DND-41 (cell line): Measurements from ENCODE around the gene DNAJB13.

ENCODE experiments used
- ATAC-seq: fragments of 200-7000 bp; cut with Tn5 transposase; 3 replicates; pipeline ENCODE4 v1.9.1; 2021; ENCODE audit warnings: low read depth; ENCODE audit not compliant: insufficient read depth
- DNase-seq: peaks from one replicate; pipeline ENCODE4 v3.0.0-alpha.2; 2020
- H2AFZ ChIP-seq: 2 replicates; pipeline ENCODE4 v1.6.0; 2012; ENCODE audit warnings: low read depth, low read length
- H3K27ac ChIP-seq: 2 replicates; pipeline ENCODE4 v1.5.1; 2012; ENCODE audit warnings: low read length, inconsistent platforms
- H3K27me3 ChIP-seq: fragments of 200-600 bp; sonication (generic); 2 replicates; pipeline ENCODE4 v1.6.0; 2012; ENCODE audit warnings: low read length, mild to moderate bottlenecking, inconsistent platforms; ENCODE audit not compliant: insufficient read depth, poor library complexity
- H3K36me3 ChIP-seq: 2 replicates; pipeline ENCODE4 v1.5.1; 2012; ENCODE audit warnings: low read length, inconsistent platforms; ENCODE audit not compliant: insufficient read depth
- H3K4me1 ChIP-seq: 2 replicates; pipeline ENCODE4 v1.5.1; 2012; ENCODE audit warnings: mild to moderate bottlenecking, low read length; ENCODE audit not compliant: insufficient read depth
- H3K4me2 ChIP-seq: 2 replicates; pipeline ENCODE4 v1.6.0; 2012; ENCODE audit warnings: mild to moderate bottlenecking, moderate library complexity, low read length, inconsistent platforms; ENCODE audit not compliant: insufficient read depth
- H3K4me3 ChIP-seq, 2 experiments: fragments of 200-600 bp in 1 of 2; shearing (Covaris generic) in 1 of 2; 2 replicates each; pipeline ENCODE4 v1.5.1; 2012 to 2016; ENCODE audit warnings: inconsistent platforms in 2 of 2, low read length in 2 of 2, mild to moderate bottlenecking in 2 of 2, low read depth in 1 of 2, moderate library complexity in 1 of 2
- H3K79me2 ChIP-seq: 2 replicates; pipeline ENCODE4 v1.6.0; 2012; ENCODE audit warnings: low read length, inconsistent platforms; ENCODE audit not compliant: insufficient read depth
- H3K9ac ChIP-seq: 2 replicates; pipeline ENCODE4 v1.6.0; 2012; ENCODE audit warnings: low read depth, mild to moderate bottlenecking, inconsistent platforms, low read length, moderate library complexity
- H3K9me3 ChIP-seq: 2 replicates; pipeline ENCODE4 v1.5.1; 2012; ENCODE audit warnings: low read length, moderate library complexity, mild to moderate bottlenecking, inconsistent platforms; ENCODE audit not compliant: insufficient read depth, severe bottlenecking
- H4K20me1 ChIP-seq: 2 replicates; pipeline ENCODE4 v1.6.0; 2012; ENCODE audit warnings: low read length; ENCODE audit not compliant: insufficient read depth
- CTCF ChIP-seq: IDR thresholded peaks from 2 replicates; pipeline ENCODE4 v1.5.1; 2012; ENCODE audit warnings: borderline replicate concordance, low read length, moderate library complexity, mild to moderate bottlenecking; ENCODE audit not compliant: poor library complexity, severe bottlenecking; ENCODE audit errors: extremely low read depth
- EZH2 ChIP-seq: IDR thresholded peaks from 3 replicates; pipeline ENCODE4 v1.6.1; 2012; ENCODE audit warnings: borderline replicate concordance, low read depth, mild to moderate bottlenecking, moderate library complexity, low read length, inconsistent platforms; ENCODE audit not compliant: severe bottlenecking

The DNAJB13 gene

GRCh38 chr11:73972620-73973449 is 22.0 kb downstream of the DNAJB13 start:
- TF ChIP-seq EZH2: no peak
- no peak for TF ChIP-seq CTCF
- H4K20me1 ChIP-seq: peaks cover 19% of the 10 kb centered on the region
- H3K27me3 ChIP-seq: no peaks in the 10 kb centered on the region
- H3K4me1 ChIP-seq: peaks cover 22% of the 10 kb centered on the region
- ATAC-seq: no peak
- no peak overlapping the region for H3K4me3 ChIP-seq
- no peak overlapping the region for H2AFZ ChIP-seq
- no peak overlapping the region for H3K27ac ChIP-seq
- no peaks in the 10 kb centered on the region for H3K79me2 ChIP-seq
- no peak overlapping the region for H3K4me2 ChIP-seq
- DNase-seq: no peak
- H3K36me3 ChIP-seq: peaks cover 40% of the 10 kb centered on the region
- no peak overlapping the region for H3K9ac ChIP-seq
- no peaks in the 10 kb centered on the region for H3K9me3 ChIP-seq

- Histone ChIP-seq H3K36me3 (peaks cover 59% of the 10 kb centered on the region), H3K27ac (no peak overlapping the region), H3K27me3 (no peaks in the 10 kb centered on the region), H2AFZ (no peak overlapping the region), H4K20me1 (peaks cover 27% of the 10 kb centered on the region), H3K9ac (no peak overlapping the region), H3K4me3 (no peak overlapping the region), H3K79me2 (peaks cover 7% of the 10 kb centered on the region; the same call in 1 of the 2 replicates), H3K4me1 (peaks cover 42% of the 10 kb centered on the region), H3K4me2 (no peak overlapping the region), H3K9me3 (no peaks in the 10 kb centered on the region)
- no peak for ATAC-seq
- TF ChIP-seq EZH2: no peak
- no peak for TF ChIP-seq CTCF
- DNase-seq: no peak
These were observed 24.0 kb downstream of the DNAJB13 start for GRCh38 chr11:73974604-73975478.

- no peak for TF ChIP-seq CTCF
- H3K4me3 ChIP-seq: no peak overlapping the region
- peaks cover 43% of the 10 kb centered on the region for H3K4me1 ChIP-seq
- H3K9me3 ChIP-seq: no peaks in the 10 kb centered on the region
- H3K9ac ChIP-seq: no peak overlapping the region
- no peak overlapping the region for H3K27ac ChIP-seq
- peaks cover 65% of the 10 kb centered on the region for H3K36me3 ChIP-seq
- peaks cover 13% of the 10 kb centered on the region; the same call in 1 of the 2 replicates for H3K79me2 ChIP-seq
- H3K27me3 ChIP-seq: no peaks in the 10 kb centered on the region
- ATAC-seq: no peak
- H2AFZ ChIP-seq: no peak overlapping the region
- no peak overlapping the region for H3K4me2 ChIP-seq
- H4K20me1 ChIP-seq: peaks cover 30% of the 10 kb centered on the region
- DNase-seq: no peak
These were observed 24.6 kb downstream of the DNAJB13 start for GRCh38 chr11:73975479-73975757.
